GM21717 (cell line): Measurements from ENCODE around the gene CDH22.

Experiments
- ATAC-seq: cut with Tn5 transposase; IDR thresholded peaks from one replicate; pipeline ENCODE4 v1.9.1; 2021; ENCODE audit warnings: mild to moderate bottlenecking, moderate library complexity; ENCODE audit not compliant: unreplicated experiment

CDH22 gene

GRCh38 chr20:46302106-46302505 lies 6.2 kb downstream of the CDH22 start:
- no peak for ATAC-seq

- ATAC-seq: no peak
Observed at GRCh38 chr20:46300281-46300680, 8.0 kb downstream of the CDH22 start.

- no peak for ATAC-seq
Observed at GRCh38 chr20:46299078-46299477, 9.2 kb downstream of the CDH22 start.

DNA sequence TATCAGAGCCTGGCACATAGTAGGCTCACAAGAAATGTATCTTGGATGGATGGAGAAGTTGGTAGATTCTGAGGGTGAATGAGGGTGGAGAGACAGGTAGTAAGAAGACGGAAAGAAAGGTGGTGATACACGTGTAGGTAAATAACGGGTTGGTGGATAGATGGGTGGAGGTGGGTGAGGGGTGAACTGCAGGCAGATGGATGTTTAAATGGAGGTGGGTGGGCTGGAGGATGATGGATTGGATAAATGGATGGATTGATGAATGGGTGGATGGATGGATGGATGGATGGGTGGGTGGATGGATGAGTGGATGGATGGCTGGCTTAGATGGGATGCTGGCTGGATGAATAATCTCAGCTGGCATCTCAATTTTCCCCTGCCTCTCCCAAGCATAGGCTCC lies 9.9 kb downstream of the CDH22 start:
- ATAC-seq: no peak

DNA sequence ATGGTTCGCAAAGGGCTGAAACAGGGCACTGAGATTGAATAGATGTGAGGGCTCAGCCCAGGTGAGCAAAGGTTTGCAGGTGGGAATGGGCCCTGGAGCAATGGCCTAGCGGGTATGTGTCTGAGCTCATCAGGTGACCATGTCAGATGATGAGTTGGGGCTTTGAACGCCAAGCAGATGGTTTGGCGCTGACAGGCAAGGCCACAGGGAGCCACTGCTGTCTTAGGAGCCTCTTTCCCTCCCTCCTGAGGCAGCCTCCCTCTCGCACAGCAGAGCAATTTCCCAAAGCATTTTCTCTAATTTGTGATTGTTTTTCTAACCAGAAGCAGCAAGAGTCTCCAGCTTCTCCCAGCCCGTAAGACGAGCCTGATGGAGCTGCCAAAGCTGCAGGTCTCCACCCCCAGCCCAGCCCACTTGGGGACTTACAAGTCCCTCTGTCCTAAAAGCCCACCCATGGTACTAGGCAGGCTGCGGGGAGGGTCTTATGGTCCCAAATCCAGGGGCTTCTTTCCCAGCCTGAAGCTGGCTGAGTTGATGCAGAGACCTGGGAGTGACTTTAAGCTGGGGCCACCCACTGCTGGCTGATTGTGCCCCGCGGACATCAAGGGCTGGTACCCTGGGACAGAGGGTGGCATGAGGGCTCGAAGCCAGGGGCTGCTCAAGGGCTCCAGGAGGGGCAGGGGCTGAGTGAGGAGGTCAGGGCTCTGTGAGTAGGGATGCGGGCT lies 11.6 kb downstream of the CDH22 start:
- ATAC-seq: no peak

DNA sequence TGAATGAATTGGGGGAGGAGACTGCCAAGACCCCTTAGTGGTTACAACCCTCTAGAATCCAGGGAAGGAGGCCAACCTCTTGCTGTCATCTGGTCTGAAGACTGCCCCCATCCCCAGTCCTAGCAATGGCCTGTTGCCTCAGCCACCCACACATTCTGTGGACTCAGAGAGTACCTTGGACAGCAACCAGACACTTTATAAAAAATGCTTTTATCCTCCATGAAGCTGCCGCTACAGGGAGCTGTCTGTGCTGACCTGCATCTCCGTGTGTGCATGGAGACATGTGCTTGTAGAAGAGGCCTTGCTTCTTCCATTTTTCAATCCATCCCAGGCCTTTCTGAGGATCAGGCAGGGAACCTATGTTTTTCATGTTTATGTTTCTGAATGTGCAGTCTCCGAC lies 15.2 kb downstream of the CDH22 start:
- no peak for ATAC-seq

DNA sequence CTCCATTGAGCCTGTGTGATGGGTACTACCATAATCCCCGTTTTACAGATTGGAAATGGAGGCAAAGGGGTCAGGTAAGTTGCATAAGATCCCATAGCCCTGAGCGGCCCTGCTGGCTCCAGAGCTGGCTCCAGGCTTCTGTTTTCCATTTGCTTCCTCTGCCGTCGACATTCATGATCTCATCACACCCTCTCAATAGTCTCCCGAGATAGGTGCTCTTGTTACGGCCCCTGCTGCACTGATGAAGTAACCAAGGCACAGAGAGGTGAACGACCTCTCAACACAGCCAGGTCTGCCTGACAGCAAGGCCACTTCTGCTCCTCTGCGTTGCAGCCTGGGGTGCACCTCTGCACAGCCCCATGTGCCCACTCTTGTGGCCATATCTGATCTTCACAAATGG lies 16.9 kb downstream of the CDH22 start:
- ATAC-seq: no peak

DNA sequence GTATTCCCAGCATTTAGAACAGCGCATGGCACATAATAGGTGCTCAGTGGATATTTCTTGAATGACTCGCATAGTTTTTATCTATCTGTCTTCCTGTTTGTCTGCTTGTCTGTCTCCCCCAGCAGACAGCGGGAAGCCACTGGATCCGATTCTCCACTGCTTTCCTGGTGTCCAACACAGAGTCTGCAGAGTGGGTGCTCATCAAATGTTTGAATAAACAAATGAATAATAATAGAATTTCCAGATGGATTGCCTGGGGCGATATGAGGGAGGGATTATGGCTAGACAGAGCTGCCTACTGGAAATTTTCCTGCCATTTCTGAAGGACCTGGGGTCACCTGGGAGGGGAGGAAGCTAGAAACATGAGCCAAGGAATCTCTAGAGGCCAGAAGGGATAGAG lies 18.9 kb downstream of the CDH22 start:
- no peak for ATAC-seq

GRCh38 chr20:46286977-46287376 lies 21.3 kb downstream of the CDH22 start:
- no peak for ATAC-seq

GRCh38 chr20:46286382-46286781 lies 21.9 kb downstream of the CDH22 start:
- no peak for ATAC-seq

DNA sequence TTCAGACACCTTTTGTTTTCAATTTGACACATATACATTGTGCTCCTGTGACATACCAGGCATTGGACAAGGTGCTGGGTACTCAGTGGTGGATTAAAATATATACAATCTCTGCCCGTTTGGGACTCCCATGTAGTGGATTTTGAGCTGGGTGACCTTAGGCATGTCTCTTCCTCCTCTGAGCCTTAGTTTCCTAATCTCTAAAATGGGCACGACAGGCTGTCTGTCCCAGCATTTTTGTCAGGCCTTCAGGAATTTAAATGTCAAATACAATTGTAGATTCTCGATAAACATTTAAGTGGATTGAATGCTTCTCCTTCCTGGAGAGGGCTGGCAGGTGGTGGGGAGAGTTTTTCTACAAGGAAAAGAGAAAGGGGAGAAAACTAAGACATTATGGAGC lies 22.6 kb downstream of the CDH22 start:
- ATAC-seq: no peak

DNA sequence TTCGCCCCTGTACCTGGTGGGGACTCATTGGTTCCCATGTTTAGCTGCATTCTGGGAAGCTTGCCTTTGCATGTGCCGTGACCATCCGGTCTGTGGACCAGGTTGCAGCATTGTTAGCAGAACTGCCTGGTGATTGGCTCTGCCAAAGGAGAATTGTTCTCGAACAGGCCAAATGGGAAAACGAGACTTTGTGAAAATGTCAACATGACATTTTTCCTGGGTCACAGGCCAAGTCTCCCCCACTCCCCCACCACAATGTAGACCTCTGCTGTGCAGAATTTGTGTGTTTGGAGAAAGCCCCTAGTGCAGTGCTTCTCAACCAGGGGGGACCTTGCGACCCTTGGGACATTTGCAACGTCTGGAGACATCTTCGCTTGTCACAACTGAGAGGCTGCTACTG lies 23.2 kb downstream of the CDH22 start:
- no peak for ATAC-seq

DNA sequence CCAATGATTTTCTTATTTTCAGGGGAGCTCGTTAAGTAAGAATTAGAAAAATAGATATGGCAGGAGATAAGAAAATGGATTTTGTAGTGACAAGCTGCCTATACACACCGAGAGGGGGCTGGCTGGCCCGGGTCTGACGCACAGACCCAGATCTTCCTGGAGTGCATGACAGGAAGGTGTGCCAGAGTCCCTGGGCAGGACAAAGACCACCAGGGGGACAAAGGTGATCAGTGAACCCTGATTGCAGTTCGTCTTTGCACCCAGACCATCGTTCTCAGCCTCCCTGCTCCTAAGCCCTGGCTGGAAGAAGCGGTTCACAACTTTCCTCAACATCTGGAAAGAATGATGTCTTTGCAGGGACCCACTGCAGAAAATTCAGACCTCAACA lies 24.3 kb downstream of the CDH22 start:
- no peak for ATAC-seq

DNA sequence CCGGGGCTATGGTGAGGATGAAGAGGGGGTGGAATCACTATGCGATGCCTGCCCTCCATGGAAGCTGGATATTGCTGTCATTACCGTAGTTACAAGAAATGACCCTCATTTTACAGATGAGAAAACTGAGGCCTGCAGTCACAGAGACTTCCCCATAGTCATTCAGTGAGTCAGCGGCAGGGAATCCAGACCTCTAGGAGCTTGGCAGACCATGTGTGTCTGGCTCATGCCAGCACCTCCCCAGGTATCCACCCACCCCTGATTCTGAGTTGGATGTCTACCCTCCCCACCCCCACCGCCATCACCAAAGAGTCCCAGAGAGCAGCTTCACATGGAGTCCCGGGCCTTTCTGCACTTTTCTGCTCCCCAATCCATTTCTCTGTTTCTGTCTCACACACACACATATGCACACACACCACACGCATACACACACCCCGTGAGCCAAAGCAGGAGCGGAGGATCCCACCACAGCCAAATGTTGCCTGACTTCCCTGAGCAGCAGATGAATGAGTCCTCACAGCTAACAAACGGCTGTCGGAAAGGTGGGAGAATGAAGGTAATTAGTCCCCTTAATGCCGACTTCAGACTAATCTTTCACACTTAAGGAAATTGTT lies 24.8 kb downstream of the CDH22 start:
- ATAC-seq: no peak

GRCh38 chr20:46282669-46283068 lies 25.6 kb downstream of the CDH22 start:
- no peak for ATAC-seq

DNA sequence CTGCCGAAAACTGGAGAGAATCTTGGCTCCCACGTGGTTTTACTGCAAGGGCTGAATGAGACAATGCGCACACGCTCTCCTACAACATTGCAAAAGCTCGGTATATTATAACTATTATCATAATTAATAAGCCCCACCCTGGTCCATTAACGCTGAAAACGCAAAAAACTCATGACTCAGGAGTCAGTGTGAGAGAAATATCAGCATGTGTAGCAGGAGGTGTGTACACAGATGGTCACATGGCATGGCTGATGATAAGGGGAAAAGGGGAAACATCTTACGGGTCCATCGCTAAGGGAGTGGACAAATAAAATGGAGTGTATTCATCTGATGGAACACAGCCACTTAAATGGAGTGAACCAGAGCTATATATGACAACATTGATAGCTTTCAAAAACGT lies 29.2 kb downstream of the CDH22 start:
- ATAC-seq: no peak

DNA sequence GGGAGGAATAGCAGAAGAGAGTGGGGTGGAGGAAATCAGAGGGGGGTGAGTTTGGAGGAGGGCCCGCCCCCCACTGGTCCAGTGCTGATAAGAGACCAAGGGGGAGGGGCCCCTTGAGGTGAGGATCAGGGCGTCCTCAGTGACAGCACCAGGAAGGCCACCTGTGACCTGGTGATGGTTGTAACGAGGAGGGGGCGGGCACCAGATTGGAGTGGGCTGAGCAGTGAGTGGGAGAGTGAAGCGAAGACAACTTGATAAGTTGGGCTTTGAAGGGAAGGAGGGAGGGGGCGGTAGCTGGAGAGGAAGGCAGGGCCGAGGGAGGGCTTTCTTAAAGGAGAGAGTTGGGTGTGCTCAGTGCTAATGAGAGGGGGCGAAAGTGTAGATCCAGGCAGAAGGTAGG lies 30.7 kb downstream of the CDH22 start:
- no peak for ATAC-seq

GRCh38 chr20:46276531-46276930 lies 31.8 kb downstream of the CDH22 start:
- no peak for ATAC-seq

- ATAC-seq: no peak
Observed at GRCh38 chr20:46275091-46275490, 33.2 kb downstream of the CDH22 start.

- ATAC-seq: no peak
Observed at GRCh38 chr20:46273717-46274116, 34.6 kb downstream of the CDH22 start.

DNA sequence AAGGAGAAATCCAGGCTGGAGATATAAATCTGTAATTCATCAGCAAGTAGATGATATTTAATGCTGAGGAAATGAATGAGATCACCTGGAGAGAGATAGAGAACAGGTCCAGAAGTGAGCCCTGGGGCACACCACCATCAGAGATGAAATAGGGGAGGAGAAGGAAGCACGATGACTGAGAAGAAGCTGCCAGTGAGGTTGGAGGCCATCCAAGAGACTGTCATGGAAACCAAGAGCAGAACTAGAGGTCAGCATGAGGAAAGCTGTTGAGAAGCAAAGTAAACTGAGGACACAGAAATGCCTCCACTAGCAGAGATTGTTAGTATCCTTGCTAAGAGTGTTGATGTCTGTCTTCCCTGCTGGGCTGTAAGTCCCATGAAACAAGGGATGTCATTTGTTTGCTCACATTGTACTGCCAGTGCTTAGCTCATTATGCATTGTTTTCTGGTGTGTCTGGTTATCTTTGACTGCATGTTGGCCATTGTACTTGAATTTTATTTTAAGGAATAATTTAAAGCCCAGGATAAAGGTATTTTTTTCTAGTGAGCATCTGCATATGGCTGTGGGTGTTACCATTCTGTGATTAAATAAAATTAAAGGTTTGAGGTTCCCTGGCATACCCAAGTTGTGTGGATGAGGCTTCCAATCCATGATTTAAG lies 35.8 kb downstream of the CDH22 start:
- ATAC-seq: no peak

GRCh38 chr20:46270977-46271744 lies 37.1 kb downstream of the CDH22 start:
- no peak for ATAC-seq
